LHCN-M2 (cell line): ENCODE results near the gene NANOS1. TPM values are rescaled to one million over a fixed set of nuclear protein-coding genes. Genes with fewer than 3 reads are reported as not detected.
A peak's percentile ranks its signal among the peaks of the same experiment; 100 is the strongest.

Experiments
- DNase-seq: peaks from one replicate; pipeline ENCODE4 v3.0.0-alpha.2; 2012; ENCODE audit warnings: low read depth
- total RNA-seq: library from RNA; depleted of rRNA; stranded (reverse); fragments of >200 nt; gene quantifications from 2 replicates; pipeline ENCODE4 v1.2.3, GENCODE V29; 2014; rRNA removed

Gene NANOS1
- total RNA-seq, 1 experiment from 2014 or later, result 0.98 TPM

DNA sequence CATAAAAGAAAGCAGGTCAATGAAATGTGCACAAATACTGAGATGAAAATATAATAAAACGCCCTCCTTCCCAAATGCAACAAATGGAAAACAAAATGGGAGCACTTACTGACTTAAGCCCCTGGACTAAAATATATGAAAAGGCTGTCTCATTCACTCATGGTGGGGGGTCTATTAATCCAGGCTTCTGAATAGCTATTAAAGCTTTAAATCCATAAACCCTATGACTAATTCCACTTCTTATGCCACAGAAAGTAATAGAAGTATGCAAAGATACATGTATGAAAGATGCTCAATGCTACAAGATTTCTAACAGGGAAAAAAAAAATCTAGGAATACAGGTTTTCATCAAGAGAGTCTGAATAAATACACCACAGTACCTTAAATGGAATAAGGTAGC lies 30.6 kb downstream of the NANOS1 start:
- DNase-seq, result no peak

DNA sequence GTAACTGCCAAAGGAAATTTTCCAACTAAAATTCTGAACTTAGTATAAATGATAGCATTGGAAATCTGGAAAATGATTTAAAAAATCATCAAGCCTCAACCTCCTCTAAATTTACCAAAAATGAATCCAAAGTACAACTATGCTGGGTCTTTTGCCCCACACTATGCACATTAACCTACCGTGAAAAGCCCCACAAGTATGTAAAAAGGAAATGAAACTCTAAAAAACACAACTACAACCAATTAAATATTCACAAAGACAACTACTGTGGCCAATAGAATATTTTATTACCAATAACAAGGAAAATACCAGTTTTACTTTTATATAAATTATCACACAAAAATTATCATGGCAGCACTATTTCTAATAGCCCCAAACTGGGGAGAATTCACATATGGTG lies 31.8 kb downstream of the NANOS1 start:
- no peak for DNase-seq

DNA sequence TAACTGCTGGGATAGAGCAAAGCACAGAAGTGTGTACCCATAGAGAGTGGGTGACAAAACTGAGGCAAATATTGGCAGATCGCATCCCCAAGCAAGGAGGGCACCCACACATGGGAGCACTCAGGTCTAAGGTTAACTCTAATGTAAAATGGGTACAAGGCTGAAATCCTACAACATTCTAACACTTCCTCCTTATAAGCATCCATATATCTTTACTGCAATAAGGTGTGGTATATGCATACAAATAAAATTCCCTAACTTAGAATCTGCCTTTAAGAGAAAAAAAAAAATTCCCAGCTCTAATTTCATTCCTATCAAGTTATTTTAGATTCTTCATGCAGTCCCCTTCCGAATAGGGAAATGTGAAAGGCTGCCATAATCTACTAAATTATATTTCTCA lies 32.4 kb downstream of the NANOS1 start:
- no peak for DNase-seq

GRCh38 chr10:119070395-119071165 lies 41.1 kb downstream of the NANOS1 start:
- no peak for DNase-seq

DNA sequence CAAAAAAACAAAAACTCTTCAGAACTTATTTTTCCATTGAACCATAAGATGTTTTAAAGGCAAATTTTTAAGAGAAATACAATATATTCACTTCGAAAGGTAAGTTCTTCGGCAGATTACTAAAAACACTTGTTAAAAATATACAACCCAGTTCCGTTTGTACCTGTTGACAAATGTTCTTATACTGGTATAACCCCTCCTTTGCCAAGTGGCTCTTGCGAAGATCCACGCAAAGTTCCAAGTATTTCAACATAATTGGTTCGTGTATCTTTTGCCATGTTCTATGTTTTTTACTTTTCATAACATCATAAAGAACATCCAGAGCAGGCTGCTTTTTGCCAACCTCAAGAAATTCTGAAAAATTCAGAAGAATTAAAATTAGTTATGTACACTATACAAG lies 44.1 kb downstream of the NANOS1 start:
- no peak for DNase-seq

GRCh38 chr10:119078422-119079179 lies 49.1 kb downstream of the NANOS1 start:
- no peak for DNase-seq

DNA sequence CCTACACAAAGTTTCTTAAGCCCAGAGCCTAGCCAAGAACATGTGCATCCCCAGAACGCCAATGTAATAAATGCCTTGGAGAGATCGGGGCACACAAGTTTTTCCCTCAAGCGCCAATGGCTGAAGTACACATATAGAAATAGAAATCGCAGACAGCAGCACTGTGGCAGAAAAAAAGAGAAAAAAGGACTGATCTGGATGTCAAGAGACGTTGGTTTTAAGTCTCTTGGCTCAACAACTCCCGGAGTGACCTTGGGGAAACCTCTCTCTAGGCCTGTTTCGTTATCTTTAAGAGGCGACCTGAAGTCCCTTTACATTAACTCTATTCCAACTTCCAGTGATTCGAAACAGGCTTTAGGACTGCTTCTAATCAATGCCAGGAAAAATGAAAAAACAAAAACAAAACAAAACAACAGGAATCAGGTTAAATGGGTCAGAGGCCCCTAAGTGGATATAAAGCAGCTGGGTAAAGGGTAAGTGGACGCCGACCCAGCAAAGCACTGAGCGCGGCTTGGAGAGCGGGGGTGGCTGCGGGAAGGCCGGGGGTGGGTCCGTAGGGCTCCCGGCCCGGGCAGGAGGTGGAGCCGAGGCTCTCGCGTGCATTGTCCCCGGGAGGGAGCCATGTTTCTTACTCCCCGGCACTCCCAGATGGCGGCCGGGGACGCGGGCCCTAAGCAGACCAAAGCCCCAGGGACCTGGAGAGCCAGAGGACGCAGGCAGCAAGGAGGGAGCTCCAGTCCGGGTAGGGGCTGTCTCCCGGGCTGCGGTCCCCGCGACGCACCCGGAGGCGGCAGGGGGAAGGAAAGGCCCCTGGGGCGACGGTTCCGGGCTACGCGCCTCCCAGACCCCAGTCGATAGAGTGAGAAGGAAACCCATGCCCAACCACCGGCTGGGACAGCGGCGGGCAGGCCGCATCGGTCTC lies 50.3 kb downstream of the NANOS1 start:
- peak; percentile 71 for DNase-seq

- peak; percentile 89 for DNase-seq
Measured at GRCh38 chr10:119080521-119081259, 51.2 kb downstream of the NANOS1 start, which contains the start of gene EIF3A. TSS of gene EIF3A (minus strand) at chr10:119080817. CDS start at chr10:119080676, 141 bp downstream.

Other genes with a start within 250 kb of the NANOS1 start
- 116 and 140 TPM in 2 replicates for gene EIF3A, start 51.1 kb downstream of the NANOS1 start, total RNA-seq
- gene DENND10, start 74.4 kb downstream of the NANOS1 start, total RNA-seq, result 53.1 and 67.3 TPM in 2 replicates
- gene SFXN4, start 136.0 kb downstream of the NANOS1 start, total RNA-seq, result 10.6 and 31.8 TPM in 2 replicates
- 248 and 297 TPM in 2 replicates for gene PRDX3, start 149.1 kb downstream of the NANOS1 start, total RNA-seq
- gene GRK5, start 177.9 kb downstream of the NANOS1 start, total RNA-seq, result 1.5 and 2.4 TPM in 2 replicates